ENCODE results near the gene ARID1A.

The ARID1A gene

DNA sequence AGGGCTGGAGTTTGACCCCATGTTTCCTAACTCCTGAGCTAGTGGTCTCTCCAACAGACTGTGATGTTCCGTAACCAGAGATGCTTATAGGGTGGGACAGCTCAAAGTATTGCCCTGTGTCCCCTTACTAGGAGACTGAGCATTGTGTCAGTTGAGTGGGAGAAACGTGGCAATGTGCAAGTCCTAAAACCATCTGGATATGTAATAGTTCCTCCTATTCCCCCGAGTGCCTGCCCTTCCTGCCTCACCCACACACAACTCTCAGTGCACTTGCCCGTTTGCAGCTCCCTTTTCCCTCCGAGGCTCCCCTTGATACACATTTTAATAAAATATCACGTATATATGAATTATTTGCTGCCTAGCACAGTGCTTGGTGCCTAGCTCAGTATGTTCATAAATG lies 95.3 kb downstream of the ARID1A start:
- H2BK5ac ChIP-seq (ENCODE audit: low read length) = no peak overlapping the region
- H3K18ac ChIP-seq (ENCODE audit: low read length) = no peak overlapping the region
- peaks cover 9 to 16% of the 10 kb centered on the region in 2 donors for H3K36me3 ChIP-seq (replicated peaks in 1 of 2; ENCODE audit: control insufficient read depth in 2 of 2, insufficient read depth in 2 of 2, low read length in 2 of 2)
- H2BK15ac ChIP-seq (ENCODE audit: low read length) = no peak overlapping the region
- H3K9ac ChIP-seq (ENCODE audit: low read depth, low read length, poor library complexity) = no peak overlapping the region
- no peaks in the 10 kb centered on the region for H3K9me3 ChIP-seq (replicated peaks in 1 of 2; ENCODE audit: control insufficient read depth in 2 of 2, insufficient read depth in 1 of 2, low read depth in 1 of 2, low read length in 2 of 2)
- H3K79me1 ChIP-seq (ENCODE audit: low read depth, low read length) = peaks cover 2% of the 10 kb centered on the region
- no peak overlapping the region for H3K14ac ChIP-seq (ENCODE audit: low read length)
- no peak overlapping the region for H3K23ac ChIP-seq (ENCODE audit: low read depth, low read length, poor library complexity)
- no peak overlapping the region for H3K4ac ChIP-seq (ENCODE audit: low read length)
- no peak overlapping the region for H2AK5ac ChIP-seq (ENCODE audit: low read depth, low read length)
- H3K27ac ChIP-seq (replicated peaks; ENCODE audit: low read length) = no peak overlapping the region
- WGBS, 2 donors (ENCODE audit: extremely low coverage in 2 of 2, insufficient read length in 2 of 2, insufficient replicate concordance in 1 of 2) = no CpG with 5 or more reads among the region's 6 CpGs
- H3K4me1 ChIP-seq (ENCODE audit: control insufficient read depth in 2 of 2, insufficient read depth in 1 of 2, low read depth in 1 of 2, low read length in 2 of 2) = peaks cover 10% of the 10 kb centered on the region in 2 donors
- H4K8ac ChIP-seq (ENCODE audit: low read depth, low read length) = no peak overlapping the region
- peak overlapping the region; percentile 21 for H3K4me2 ChIP-seq (ENCODE audit: insufficient read depth, low read length, poor library complexity, severe bottlenecking)
- no peak overlapping the region for H3K4me3 ChIP-seq (ENCODE audit: low read length in 2 of 2)
- no peaks in the 10 kb centered on the region for H3K27me3 ChIP-seq (ENCODE audit: control insufficient read depth in 3 of 3, insufficient read depth in 3 of 3, low read depth in 1 of 3, low read length in 3 of 3)
- H2AFZ ChIP-seq (ENCODE audit: low read length) = no peak overlapping the region
- no peak overlapping the region for H2BK12ac ChIP-seq (ENCODE audit: low read length)
- DNase-seq (ENCODE audit: low spot score) = no peak
- no peak overlapping the region for H4K91ac ChIP-seq (ENCODE audit: low read depth, low read length, poor library complexity)
- H2BK120ac ChIP-seq (ENCODE audit: low read depth, low read length) = no peak overlapping the region

DNA sequence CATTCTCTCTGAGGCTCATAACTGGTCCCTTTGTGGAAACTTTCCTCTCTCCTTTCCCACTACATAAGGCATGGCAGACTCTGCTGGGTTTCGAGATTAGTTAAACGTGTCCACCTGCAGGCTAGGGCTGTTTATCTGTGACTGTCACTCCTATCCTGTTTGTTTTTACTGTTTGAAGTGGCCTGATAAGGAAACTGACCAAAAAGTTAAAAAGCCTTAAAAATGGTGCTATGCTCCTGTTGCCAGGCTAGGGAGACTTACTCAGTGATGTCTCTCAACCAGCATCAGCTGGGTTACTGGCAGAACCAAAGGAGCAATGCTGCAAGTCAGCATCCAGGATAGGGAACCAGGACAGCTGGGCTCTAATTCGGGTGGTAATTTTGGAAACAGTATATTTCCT lies 95.8 kb downstream of the ARID1A start:
- no peak for DNase-seq (ENCODE audit: low spot score)
- peaks cover 5 to 6% of the 10 kb centered on the region in 2 donors for H3K4me1 ChIP-seq (ENCODE audit: control insufficient read depth in 2 of 2, insufficient read depth in 1 of 2, low read depth in 1 of 2, low read length in 2 of 2)
- no peak overlapping the region for H2BK15ac ChIP-seq (ENCODE audit: low read length)
- no peaks in the 10 kb centered on the region for H3K27me3 ChIP-seq (ENCODE audit: control insufficient read depth in 3 of 3, insufficient read depth in 3 of 3, low read depth in 1 of 3, low read length in 3 of 3)
- no peak overlapping the region for H4K8ac ChIP-seq (ENCODE audit: low read depth, low read length)
- no peak overlapping the region for H3K23ac ChIP-seq (ENCODE audit: low read depth, low read length, poor library complexity)
- H3K14ac ChIP-seq (ENCODE audit: low read length) = no peak overlapping the region
- H4K91ac ChIP-seq (ENCODE audit: low read depth, low read length, poor library complexity) = no peak overlapping the region
- H3K27ac ChIP-seq (replicated peaks; ENCODE audit: low read length) = no peak overlapping the region
- H3K9me3 ChIP-seq (replicated peaks in 1 of 2; ENCODE audit: control insufficient read depth in 2 of 2, insufficient read depth in 1 of 2, low read depth in 1 of 2, low read length in 2 of 2) = no peaks in the 10 kb centered on the region
- peaks cover 9 to 19% of the 10 kb centered on the region in 2 donors for H3K36me3 ChIP-seq (replicated peaks in 1 of 2; ENCODE audit: control insufficient read depth in 2 of 2, insufficient read depth in 2 of 2, low read length in 2 of 2)
- no peak overlapping the region for H3K9ac ChIP-seq (ENCODE audit: low read depth, low read length, poor library complexity)
- peaks cover 2% of the 10 kb centered on the region for H3K79me1 ChIP-seq (ENCODE audit: low read depth, low read length)
- no peak overlapping the region for H2BK5ac ChIP-seq (ENCODE audit: low read length)
- no peak overlapping the region for H2BK12ac ChIP-seq (ENCODE audit: low read length)
- H3K4ac ChIP-seq (ENCODE audit: low read length) = no peak overlapping the region
- H3K4me3 ChIP-seq (ENCODE audit: low read length in 2 of 2) = no peak overlapping the region
- no peak overlapping the region for H2BK120ac ChIP-seq (ENCODE audit: low read depth, low read length)
- H3K18ac ChIP-seq (ENCODE audit: low read length) = no peak overlapping the region
- no CpG with 5 or more reads among the region's 3 CpGs for WGBS, 2 donors (ENCODE audit: extremely low coverage in 2 of 2, insufficient read length in 2 of 2, insufficient replicate concordance in 1 of 2)
- no peak overlapping the region for H2AK5ac ChIP-seq (ENCODE audit: low read depth, low read length)
- no peak overlapping the region for H2AFZ ChIP-seq (ENCODE audit: low read length)
- H3K4me2 ChIP-seq (ENCODE audit: insufficient read depth, low read length, poor library complexity, severe bottlenecking) = no peak overlapping the region

DNA sequence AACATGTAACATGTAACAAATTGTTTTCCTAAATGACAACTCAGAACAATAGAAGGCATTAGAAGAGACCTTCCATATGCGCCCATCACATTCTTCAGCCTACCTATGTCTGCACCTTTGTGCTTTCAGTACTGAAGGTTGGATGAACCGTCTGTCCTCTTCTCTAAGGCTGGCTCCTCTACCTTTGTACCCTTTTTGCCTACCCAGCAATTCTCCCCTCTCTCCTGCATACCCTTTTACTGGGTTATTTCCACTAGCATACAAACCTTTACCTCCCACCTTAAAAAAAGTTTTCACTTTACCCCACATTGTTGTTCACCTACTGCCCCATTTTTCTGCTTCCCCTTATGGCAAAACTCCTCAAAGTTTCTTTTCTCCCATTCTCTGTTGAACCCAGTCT lies 97.1 kb downstream of the ARID1A start:
- Histone ChIP-seq H3K27ac (replicated peaks; ENCODE audit: low read length) (no peak overlapping the region), H3K23ac (ENCODE audit: low read depth, low read length, poor library complexity) (no peak overlapping the region), H2BK12ac (ENCODE audit: low read length) (no peak overlapping the region), H2BK15ac (ENCODE audit: low read length) (no peak overlapping the region), H2AFZ (ENCODE audit: low read length) (no peak overlapping the region), H2AK5ac (ENCODE audit: low read depth, low read length) (no peak overlapping the region), H3K79me1 (ENCODE audit: low read depth, low read length) (peaks cover 2% of the 10 kb centered on the region), H4K8ac (ENCODE audit: low read depth, low read length) (no peak overlapping the region), H3K4me2 (ENCODE audit: insufficient read depth, low read length, poor library complexity, severe bottlenecking) (no peak overlapping the region), H2BK5ac (ENCODE audit: low read length) (no peak overlapping the region), H3K4ac (ENCODE audit: low read length) (no peak overlapping the region), H3K27me3 (ENCODE audit: control insufficient read depth in 3 of 3, insufficient read depth in 3 of 3, low read depth in 1 of 3, low read length in 3 of 3) (no peaks in the 10 kb centered on the region), H3K9me3 (replicated peaks in 1 of 2; ENCODE audit: control insufficient read depth in 2 of 2, insufficient read depth in 1 of 2, low read depth in 1 of 2, low read length in 2 of 2) (no peaks in the 10 kb centered on the region), H3K14ac (ENCODE audit: low read length) (no peak overlapping the region), H3K18ac (ENCODE audit: low read length) (no peak overlapping the region), H3K4me1 (ENCODE audit: control insufficient read depth in 2 of 2, insufficient read depth in 1 of 2, low read depth in 1 of 2, low read length in 2 of 2) (peaks cover 3 to 4% of the 10 kb centered on the region in 2 donors), H4K91ac (ENCODE audit: low read depth, low read length, poor library complexity) (no peak overlapping the region), H2BK120ac (ENCODE audit: low read depth, low read length) (no peak overlapping the region), H3K36me3 (replicated peaks in 1 of 2; ENCODE audit: control insufficient read depth in 2 of 2, insufficient read depth in 2 of 2, low read length in 2 of 2) (peaks cover 9 to 19% of the 10 kb centered on the region in 2 donors), H3K9ac (ENCODE audit: low read depth, low read length, poor library complexity) (no peak overlapping the region), H3K4me3 (ENCODE audit: low read length in 2 of 2) (no peak overlapping the region)
- no CpG with 5 or more reads among the region's 2 CpGs for WGBS, 2 donors (ENCODE audit: extremely low coverage in 2 of 2, insufficient read length in 2 of 2, insufficient replicate concordance in 1 of 2)
- no peak for DNase-seq (ENCODE audit: low spot score)

DNA sequence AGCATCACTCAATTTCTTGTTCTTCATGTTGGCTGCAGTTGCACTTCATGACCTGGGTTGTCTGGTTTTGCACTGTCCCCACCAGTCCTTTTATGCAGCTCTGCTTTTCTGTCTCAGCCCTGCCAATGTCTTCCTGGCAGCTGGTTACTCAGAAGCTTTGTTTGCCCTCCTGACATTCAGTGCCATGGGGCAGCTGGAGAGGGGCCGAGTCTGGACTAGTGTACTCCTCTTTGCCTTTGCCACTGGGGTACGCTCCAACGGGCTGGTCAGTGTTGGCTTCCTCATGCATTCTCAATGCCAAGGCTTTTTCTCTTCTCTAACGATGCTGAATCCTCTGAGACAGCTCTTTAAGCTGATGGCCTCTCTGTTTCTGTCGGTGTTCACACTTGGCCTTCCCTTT lies 98.6 kb downstream of the ARID1A start:
- Histone ChIP-seq H3K4me1 (ENCODE audit: control insufficient read depth in 2 of 2, insufficient read depth in 1 of 2, low read depth in 1 of 2, low read length in 2 of 2) (no peaks in the 10 kb centered on the region), H2BK5ac (ENCODE audit: low read length) (no peak overlapping the region), H4K8ac (ENCODE audit: low read depth, low read length) (no peak overlapping the region), H2BK15ac (ENCODE audit: low read length) (no peak overlapping the region), H2BK12ac (ENCODE audit: low read length) (no peak overlapping the region), H4K91ac (ENCODE audit: low read depth, low read length, poor library complexity) (no peak overlapping the region), H3K18ac (ENCODE audit: low read length) (no peak overlapping the region), H3K27me3 (ENCODE audit: control insufficient read depth in 3 of 3, insufficient read depth in 3 of 3, low read depth in 1 of 3, low read length in 3 of 3) (no peaks in the 10 kb centered on the region), H3K14ac (ENCODE audit: low read length) (no peak overlapping the region), H3K23ac (ENCODE audit: low read depth, low read length, poor library complexity) (no peak overlapping the region), H2AFZ (ENCODE audit: low read length) (no peak overlapping the region), H2AK5ac (ENCODE audit: low read depth, low read length) (no peak overlapping the region), H3K4me2 (ENCODE audit: insufficient read depth, low read length, poor library complexity, severe bottlenecking) (no peak overlapping the region), H3K36me3 (replicated peaks in 1 of 2; ENCODE audit: control insufficient read depth in 2 of 2, insufficient read depth in 2 of 2, low read length in 2 of 2) (peaks cover 9 to 19% of the 10 kb centered on the region in 2 donors), H3K9ac (ENCODE audit: low read depth, low read length, poor library complexity) (no peak overlapping the region), H3K9me3 (replicated peaks in 1 of 2; ENCODE audit: control insufficient read depth in 2 of 2, insufficient read depth in 1 of 2, low read depth in 1 of 2, low read length in 2 of 2) (no peaks in the 10 kb centered on the region), H2BK120ac (ENCODE audit: low read depth, low read length) (no peak overlapping the region), H3K4me3 (ENCODE audit: low read length in 2 of 2) (no peak overlapping the region), H3K27ac (replicated peaks; ENCODE audit: low read length) (no peak overlapping the region), H3K4ac (ENCODE audit: low read length) (no peak overlapping the region), H3K79me1 (ENCODE audit: low read depth, low read length) (no peaks in the 10 kb centered on the region)
- DNase-seq (ENCODE audit: low spot score) = no peak
- WGBS, 2 donors (ENCODE audit: extremely low coverage in 2 of 2, insufficient read length in 2 of 2, insufficient replicate concordance in 1 of 2) = no CpG with 5 or more reads among the region's 5 CpGs
